Esophagus muscularis mucosa (tissue), 4 donors: Measurements from ENCODE around the gene MYBPC2. TPM values are rescaled to one million over a fixed set of nuclear protein-coding genes. Genes with fewer than 3 reads are reported as not detected.

ENCODE experiments used
- DNase-seq: peaks from one replicate; pipeline ENCODE4 v3.0.0-alpha.2; 2017; ENCODE audit errors: extremely low spot score
- H3K27ac ChIP-seq, 4 donors: fragments of 200-600 bp; sonication (generic); replicated peaks in 1 of 4; 1 replicate in 3 of 4; 2 replicates in 1 of 4; pipeline ENCODE4 v1.5.1; 2016 to 2019; ENCODE audit warnings: mild to moderate bottlenecking in 1 of 4
- H3K27me3 ChIP-seq, 4 donors: fragments of 200-600 bp; sonication (generic); one replicate each; pipeline versions ENCODE4 v1.5.1 to v1.6.0; 2016 to 2019
- H3K36me3 ChIP-seq, 4 donors: fragments of 200-600 bp; sonication (generic); one replicate each; pipeline ENCODE4 v1.5.1; 2016 to 2019
- H3K4me1 ChIP-seq, 4 donors: fragments of 200-600 bp; sonication (generic); one replicate each; pipeline ENCODE4 v1.5.1; 2016 to 2019
- H3K4me3 ChIP-seq, 4 donors: fragments of 200-600 bp; sonication (generic); 1 replicate in 2 of 4; 2 replicates in 2 of 4; pipeline ENCODE4 v1.5.1; 2016 to 2019; ENCODE audit warnings: mild to moderate bottlenecking in 4 of 4, moderate library complexity in 1 of 4
- H3K9me3 ChIP-seq, 4 donors: fragments of 200-600 bp; sonication (generic); 1 replicate in 3 of 4; 2 replicates in 1 of 4; pipeline ENCODE4 v1.5.1; 2016 to 2019
- EP300 ChIP-seq: sonication (generic); formaldehyde crosslinking; IDR thresholded peaks from one replicate; pipeline ENCODE4 v1.6.1; 2017; ENCODE audit warnings: antibody characterized with exemption
- POLR2A ChIP-seq: fragments of 450-650 bp; IDR thresholded peaks from one replicate; pipeline ENCODE4 v1.6.1; 2017; ENCODE audit warnings: antibody characterized with exemption, moderate library complexity, mild to moderate bottlenecking, low read depth
- POLR2AphosphoS5 ChIP-seq, 2 donors: sonication (generic); formaldehyde crosslinking; IDR thresholded peaks; one replicate each; pipeline ENCODE4 v1.6.1; 2017; ENCODE audit warnings: antibody characterized with exemption in 2 of 2
- WGBS: methylation state at CpG from one replicate; pipeline ENCODE4 v1.1.5; 2018; 5-methylcytosine and 5-hydroxymethylcytosine counted together
- intact Hi-C: fragments of 100-400 bp; cut with DNase I; formaldehyde crosslinking; loops from one replicate; pipeline ENCODE4 v1.15.1; 2023
- total RNA-seq, 4 donors: library from RNA; depleted of rRNA; stranded (reverse); fragments of >200 nt; gene quantifications; one replicate each; pipeline versions ENCODE4 v1.1.0 to v1.2.1, GENCODE V29; 2016
- TF ChIP-seq, protein P1 (sequence below), 3 experiments: fragments of 200-600 bp in 2 of 3; fragments of 450-650 bp in 1 of 3; sonication (generic) in 2 of 3; IDR thresholded peaks; one replicate each; pipeline ENCODE4 v1.5.1; 2017 to 2019; ENCODE audit warnings: antibody characterized with exemption in 3 of 3, mild to moderate bottlenecking in 2 of 3, moderate library complexity in 1 of 3

MYBPC2 gene
- total RNA-seq, 4 donors from 2014 or later, result not detected

DNA sequence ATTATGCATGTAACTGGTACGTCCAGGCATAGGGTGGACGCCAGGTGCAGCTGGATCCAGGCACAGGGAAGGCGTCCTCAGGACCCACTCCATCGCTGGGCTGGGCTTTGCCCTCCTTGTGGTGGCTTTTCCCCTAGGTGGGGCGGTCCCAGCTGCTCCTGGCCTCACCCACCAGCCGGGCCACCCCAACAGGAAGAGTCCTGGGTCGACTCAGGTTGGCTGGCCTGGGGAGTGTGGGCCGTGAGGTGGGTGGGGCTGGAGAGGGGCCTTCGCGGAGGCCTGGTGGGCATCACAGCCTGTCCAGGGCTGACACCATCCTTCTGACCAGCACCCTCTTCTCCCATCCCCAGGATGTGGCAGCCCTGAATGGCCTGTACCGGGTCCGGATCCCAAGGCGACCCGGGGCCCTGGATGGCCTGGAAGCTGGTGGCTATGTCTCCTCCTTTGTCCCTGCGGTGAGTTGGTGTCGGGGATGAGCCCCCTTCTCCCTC is 47.1 kb downstream of the MYBPC2 start:
- intact Hi-C loops, result no loop called here
- Histone ChIP-seq H3K4me1 (peaks cover 18 to 34% (median 24%) of the 10 kb centered on the region in 4 donors), H3K9me3 (no peaks in the 10 kb centered on the region), H3K4me3 (no peak overlapping the region), H3K36me3 (peaks cover 22 to 63% (median 56%) of the 10 kb centered on the region in 4 donors), H3K27me3 (no peaks in the 10 kb centered on the region), H3K27ac (no peak overlapping the region)
- WGBS, result 89% methylated on average over 8 of the region's 16 CpGs
- no peak for TF ChIP-seq EP300
- DNase-seq, result no peak

DNA sequence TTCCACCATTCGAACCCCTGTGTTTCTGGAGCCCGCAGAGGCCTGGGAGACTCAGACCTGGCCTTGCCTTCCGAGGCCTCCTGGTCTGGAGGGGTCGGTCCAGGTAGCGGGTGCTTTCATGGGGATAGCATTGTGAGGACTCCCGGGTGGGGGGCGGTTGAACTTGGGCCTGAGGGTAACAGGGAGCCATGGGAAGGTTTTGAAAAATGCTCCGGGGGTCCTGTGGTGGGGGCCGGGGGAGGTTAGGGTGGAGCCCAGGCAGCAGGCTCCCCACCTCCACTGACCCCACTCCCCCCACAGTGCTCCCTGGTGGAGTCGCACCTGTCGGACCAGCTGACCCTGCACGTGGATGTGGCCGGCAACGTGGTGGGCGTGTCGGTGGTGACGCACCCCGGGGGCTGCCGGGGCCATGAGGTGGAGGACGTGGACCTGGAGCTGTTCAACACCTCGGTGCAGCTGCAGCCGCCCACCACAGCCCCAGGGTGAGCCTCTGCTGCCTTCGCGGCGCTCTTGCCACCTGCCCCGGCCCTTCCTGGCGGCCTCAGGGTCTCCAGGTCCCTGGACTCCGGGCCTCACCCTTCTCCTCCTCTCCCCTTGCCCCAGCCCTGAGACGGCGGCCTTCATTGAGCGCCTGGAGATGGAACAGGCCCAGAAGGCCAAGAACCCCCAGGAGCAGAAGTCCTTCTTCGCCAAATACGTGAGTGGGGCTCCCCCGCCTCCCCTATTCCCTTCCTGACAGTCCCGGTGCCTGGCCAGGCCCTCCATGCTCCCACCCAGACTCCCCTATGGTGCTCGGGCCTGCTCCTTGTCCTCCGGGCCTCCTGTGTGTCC is 47.8 kb downstream of the MYBPC2 start:
- DNase-seq, result no peak
- Histone ChIP-seq H3K9me3 (no peaks in the 10 kb centered on the region), H3K27ac (no peak overlapping the region), H3K27me3 (no peaks in the 10 kb centered on the region), H3K4me1 (peaks cover 18 to 34% (median 24%) of the 10 kb centered on the region in 4 donors), H3K36me3 (peaks cover 22 to 69% (median 62%) of the 10 kb centered on the region in 4 donors), H3K4me3 (no peak overlapping the region)
- intact Hi-C loops, result no loop called here
- WGBS, result 84% methylated on average over 25 of the region's 37 CpGs
- no peak for TF ChIP-seq POLR2A
- TF ChIP-seq, protein P1, sequence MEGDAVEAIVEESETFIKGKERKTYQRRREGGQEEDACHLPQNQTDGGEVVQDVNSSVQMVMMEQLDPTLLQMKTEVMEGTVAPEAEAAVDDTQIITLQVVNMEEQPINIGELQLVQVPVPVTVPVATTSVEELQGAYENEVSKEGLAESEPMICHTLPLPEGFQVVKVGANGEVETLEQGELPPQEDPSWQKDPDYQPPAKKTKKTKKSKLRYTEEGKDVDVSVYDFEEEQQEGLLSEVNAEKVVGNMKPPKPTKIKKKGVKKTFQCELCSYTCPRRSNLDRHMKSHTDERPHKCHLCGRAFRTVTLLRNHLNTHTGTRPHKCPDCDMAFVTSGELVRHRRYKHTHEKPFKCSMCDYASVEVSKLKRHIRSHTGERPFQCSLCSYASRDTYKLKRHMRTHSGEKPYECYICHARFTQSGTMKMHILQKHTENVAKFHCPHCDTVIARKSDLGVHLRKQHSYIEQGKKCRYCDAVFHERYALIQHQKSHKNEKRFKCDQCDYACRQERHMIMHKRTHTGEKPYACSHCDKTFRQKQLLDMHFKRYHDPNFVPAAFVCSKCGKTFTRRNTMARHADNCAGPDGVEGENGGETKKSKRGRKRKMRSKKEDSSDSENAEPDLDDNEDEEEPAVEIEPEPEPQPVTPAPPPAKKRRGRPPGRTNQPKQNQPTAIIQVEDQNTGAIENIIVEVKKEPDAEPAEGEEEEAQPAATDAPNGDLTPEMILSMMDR (IDR thresholded peaks at IDR 0.05), result no peak

DNA sequence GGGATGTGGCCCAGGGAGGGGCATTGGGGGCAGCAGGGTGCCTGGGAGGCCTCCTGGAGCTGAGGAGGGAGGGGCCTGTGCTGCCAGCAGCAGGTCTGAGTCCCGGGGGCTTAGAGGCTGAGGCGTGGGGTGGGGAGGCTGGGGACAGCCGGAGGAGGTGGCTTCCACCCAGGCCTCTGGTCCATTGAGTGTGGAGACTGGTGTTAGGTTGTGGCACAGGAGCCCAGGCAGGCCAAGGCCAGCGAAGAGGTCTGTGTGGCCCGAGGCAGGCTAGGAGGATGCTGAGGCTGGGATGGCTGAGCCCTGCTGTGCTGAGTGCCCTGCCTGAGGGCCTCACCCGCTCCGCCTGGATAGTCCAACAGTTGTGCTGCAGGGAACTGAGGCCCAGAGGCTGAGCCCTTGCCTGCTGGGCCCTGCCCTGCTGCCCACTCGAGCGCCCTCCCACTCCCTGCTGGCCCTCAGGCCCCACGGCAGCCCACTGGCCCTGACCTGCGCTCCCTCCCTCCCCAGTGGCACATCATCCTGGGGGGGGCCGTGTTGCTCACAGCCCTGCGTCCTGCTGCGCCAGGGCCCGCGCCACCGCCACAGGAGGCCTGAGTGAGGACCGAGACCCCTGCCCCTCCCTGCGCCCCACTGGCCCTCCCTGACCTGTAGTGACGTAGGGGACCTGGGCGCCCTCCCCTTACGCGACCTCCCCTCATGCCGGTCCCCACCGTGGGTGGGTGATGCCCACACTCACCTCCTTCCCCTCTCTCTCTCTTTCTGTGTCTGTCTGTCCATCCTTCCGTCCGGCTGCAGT is 48.9 kb downstream of the MYBPC2 start:
- WGBS, result 94% methylated on average over 13 of the region's 27 CpGs
- Histone ChIP-seq H3K27me3 (peaks cover 0 to 4% (median 2%) of the 10 kb centered on the region in 4 donors), H3K27ac (no peak overlapping the region), H3K4me3 (no peak overlapping the region), H3K36me3 (peaks cover 22 to 71% (median 62%) of the 10 kb centered on the region in 4 donors), H3K9me3 (no peaks in the 10 kb centered on the region), H3K4me1 (peaks cover 18 to 29% (median 24%) of the 10 kb centered on the region in 4 donors)
- intact Hi-C loops, result no loop called here
- no peak for TF ChIP-seq POLR2AphosphoS5 (IDR thresholded peaks at IDR 0.05)
- TF ChIP-seq EP300, result no peak
- TF ChIP-seq, protein P1 (IDR thresholded peaks at IDR 0.05), result no peak
- no peak for TF ChIP-seq POLR2A
- no peak for DNase-seq

DNA sequence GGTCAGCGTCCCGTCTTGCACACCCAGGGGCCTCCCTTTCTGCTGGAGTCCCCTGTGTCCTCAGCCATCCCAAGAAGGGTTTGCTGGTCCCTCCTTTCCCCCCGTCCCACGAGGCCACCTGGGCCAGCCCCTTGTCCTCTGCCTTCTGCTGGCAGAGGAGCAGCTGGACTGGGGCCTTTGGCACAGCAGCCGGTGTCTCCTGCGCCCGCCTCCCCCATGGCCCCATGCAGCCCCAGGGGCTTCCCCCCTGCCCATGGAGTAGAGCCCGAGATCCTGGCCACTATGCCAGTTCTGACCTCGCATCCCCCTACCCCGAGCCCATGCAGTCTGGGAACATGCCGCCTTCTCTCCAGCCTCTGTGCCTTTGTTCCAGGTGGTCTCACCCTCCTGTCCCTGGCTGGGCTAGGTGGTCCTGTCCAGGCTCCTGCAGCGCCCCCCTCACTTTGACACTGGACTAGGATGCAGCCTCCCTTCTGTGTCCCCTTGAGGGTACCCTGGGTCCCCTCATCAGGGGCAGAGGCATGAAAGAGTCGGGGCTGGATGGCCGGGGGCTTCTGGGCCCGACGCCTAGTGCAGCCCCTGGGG is 49.7 kb downstream of the MYBPC2 start:
- intact Hi-C loops, result no loop called here
- Histone ChIP-seq H3K4me3 (no peak overlapping the region), H3K36me3 (peaks cover 22 to 71% (median 62%) of the 10 kb centered on the region in 4 donors), H3K27me3 (peaks cover 0 to 12% (median 5%) of the 10 kb centered on the region in 4 donors), H3K9me3 (no peaks in the 10 kb centered on the region), H3K4me1 (peaks cover 12 to 21% (median 17%) of the 10 kb centered on the region in 4 donors), H3K27ac (no peak overlapping the region)
- TF ChIP-seq, protein P1 (IDR thresholded peaks at IDR 0.05), result no peak
- TF ChIP-seq POLR2AphosphoS5 (IDR thresholded peaks at IDR 0.05), result no peak
- TF ChIP-seq EP300, result no peak
- no peak for TF ChIP-seq POLR2A
- 65% methylated on average over 7 of the region's 16 CpGs for WGBS
- no peak for DNase-seq
